Uterus (tissue), 4 donors: ENCODE data around the gene SRPRB. TPM values are rescaled to one million over a fixed set of nuclear protein-coding genes. Genes with fewer than 3 reads are reported as not detected.

ENCODE experiments used
- DNase-seq, 2 donors: peaks; one replicate each; pipeline ENCODE4 v3.0.0-alpha.2; 2019 to 2020
- H3K27ac ChIP-seq, 2 donors: fragments of 200-600 bp; sonication (generic); 1 replicate in 1 of 2; 2 replicates in 1 of 2; pipeline ENCODE4 v1.5.1; 2016 to 2018
- H3K27me3 ChIP-seq, 2 donors: fragments of 200-600 bp; sonication (generic); one replicate each; pipeline ENCODE4 v1.5.1; 2018 to 2019; ENCODE audit warnings: control low read depth in 1 of 2
- H3K36me3 ChIP-seq, 2 donors: fragments of 200-600 bp; sonication (generic); one replicate each; pipeline ENCODE4 v1.5.1; 2019; ENCODE audit warnings: control low read depth in 1 of 2
- H3K4me1 ChIP-seq, 2 donors: fragments of 200-600 bp; sonication (generic); one replicate each; pipeline ENCODE4 v1.5.1; 2018 to 2019; ENCODE audit warnings: control low read depth in 1 of 2
- H3K4me3 ChIP-seq, 2 donors: fragments of 200-600 bp; sonication (generic); 1 replicate in 1 of 2; 2 replicates in 1 of 2; pipeline ENCODE4 v1.5.1; 2018 to 2019; ENCODE audit warnings: mild to moderate bottlenecking in 1 of 2
- H3K9me3 ChIP-seq, 2 donors: fragments of 200-600 bp; sonication (generic); one replicate each; pipeline ENCODE4 v1.5.1; 2019; ENCODE audit warnings: control low read depth in 1 of 2
- CTCF ChIP-seq, 4 experiments: fragments of 200-600 bp in 2 of 4; fragments of 450-650 bp in 2 of 4; sonication (generic) in 2 of 4; IDR thresholded peaks; one replicate each; pipeline ENCODE4 v1.5.1; 2016 to 2019; ENCODE audit warnings: antibody characterized with exemption in 4 of 4, mild to moderate bottlenecking in 2 of 4, moderate library complexity in 1 of 4
- POLR2A ChIP-seq, 2 donors: fragments of 450-650 bp; IDR thresholded peaks; one replicate each; pipeline ENCODE4 v1.6.1; 2016; ENCODE audit warnings: antibody characterized with exemption in 2 of 2, mild to moderate bottlenecking in 1 of 2, moderate library complexity in 1 of 2
- intact Hi-C: fragments of 100-400 bp; cut with DNase I; formaldehyde crosslinking; loops from one replicate; pipeline ENCODE4 v1.15.1; 2023; ENCODE audit warnings: low total_unique reads
- total RNA-seq, 4 donors: library from RNA; depleted of rRNA in 3 of 4; stranded (reverse); fragments of >200 nt in 3 of 4; gene quantifications; one replicate each; pipeline versions ENCODE4 v1.1.0 to v1.2.4, GENCODE V29; 2014 to 2023
- donor health status: DM: yes; HTN: yes; CAD: no.

Gene SRPRB
- total RNA-seq, 4 donors from 2014 or later, result 12.0 to 66.2 (median 28.9) TPM

DNA sequence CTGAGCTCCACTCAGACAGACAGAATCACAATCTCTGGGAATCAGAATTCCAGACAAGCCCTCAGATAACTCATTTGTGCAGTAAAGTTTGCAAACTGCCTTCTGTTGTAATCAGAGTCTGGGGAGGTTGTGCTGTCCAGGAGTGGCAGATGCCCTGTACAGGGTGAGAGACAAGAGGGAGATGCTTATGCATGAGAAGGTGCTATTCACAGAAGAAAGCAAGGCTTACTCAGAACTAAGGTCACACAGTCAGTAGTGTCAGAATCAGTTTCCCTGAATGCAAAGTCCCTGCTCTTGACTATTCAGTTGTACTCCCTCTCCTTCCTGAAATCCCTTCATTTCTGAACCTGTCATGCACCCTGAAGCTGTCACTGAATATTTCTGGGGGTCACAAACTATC is 43.7 kb downstream of the SRPRB start:
- H3K27ac ChIP-seq, result no peak overlapping the region
- no peaks in the 10 kb centered on the region for H3K36me3 ChIP-seq
- TF ChIP-seq CTCF (IDR thresholded peaks at IDR 0.05), result no peak
- TF ChIP-seq POLR2A (IDR thresholded peaks at IDR 0.05), result no peak
- no peaks in the 10 kb centered on the region for H3K4me1 ChIP-seq
- H3K9me3 ChIP-seq, result no peaks in the 10 kb centered on the region
- DNase-seq, result no peak
- intact Hi-C loops, result no loop called here
- H3K27me3 ChIP-seq, result no peaks in the 10 kb centered on the region
- H3K4me3 ChIP-seq, result no peak overlapping the region

DNA sequence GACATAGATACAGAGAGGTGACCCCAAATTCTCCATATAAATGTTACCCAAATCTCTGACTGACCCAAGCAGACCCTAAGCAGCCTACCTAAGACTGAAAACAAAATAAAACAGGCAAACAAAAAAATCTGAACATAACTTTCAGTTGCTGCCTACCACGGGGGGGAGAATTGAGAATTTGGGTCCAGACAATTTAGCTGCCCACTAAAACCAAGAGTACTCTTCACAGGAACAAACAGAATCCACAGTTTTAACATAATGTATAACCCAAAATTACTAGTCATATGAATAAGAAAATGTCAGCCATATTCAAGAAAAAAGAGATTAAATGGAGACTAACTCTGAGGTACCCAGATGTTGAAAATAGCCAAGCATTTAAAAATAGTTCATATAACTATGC is 44.4 kb downstream of the SRPRB start:
- DNase-seq, result no peak
- H3K4me3 ChIP-seq, result no peak overlapping the region
- no peaks in the 10 kb centered on the region for H3K36me3 ChIP-seq
- H3K27me3 ChIP-seq, result no peaks in the 10 kb centered on the region
- no peak overlapping the region for H3K27ac ChIP-seq
- intact Hi-C loops, result no loop called here
- no peaks in the 10 kb centered on the region for H3K9me3 ChIP-seq
- TF ChIP-seq POLR2A (IDR thresholded peaks at IDR 0.05), result no peak
- TF ChIP-seq CTCF (IDR thresholded peaks at IDR 0.05), result no peak
- no peaks in the 10 kb centered on the region for H3K4me1 ChIP-seq

DNA sequence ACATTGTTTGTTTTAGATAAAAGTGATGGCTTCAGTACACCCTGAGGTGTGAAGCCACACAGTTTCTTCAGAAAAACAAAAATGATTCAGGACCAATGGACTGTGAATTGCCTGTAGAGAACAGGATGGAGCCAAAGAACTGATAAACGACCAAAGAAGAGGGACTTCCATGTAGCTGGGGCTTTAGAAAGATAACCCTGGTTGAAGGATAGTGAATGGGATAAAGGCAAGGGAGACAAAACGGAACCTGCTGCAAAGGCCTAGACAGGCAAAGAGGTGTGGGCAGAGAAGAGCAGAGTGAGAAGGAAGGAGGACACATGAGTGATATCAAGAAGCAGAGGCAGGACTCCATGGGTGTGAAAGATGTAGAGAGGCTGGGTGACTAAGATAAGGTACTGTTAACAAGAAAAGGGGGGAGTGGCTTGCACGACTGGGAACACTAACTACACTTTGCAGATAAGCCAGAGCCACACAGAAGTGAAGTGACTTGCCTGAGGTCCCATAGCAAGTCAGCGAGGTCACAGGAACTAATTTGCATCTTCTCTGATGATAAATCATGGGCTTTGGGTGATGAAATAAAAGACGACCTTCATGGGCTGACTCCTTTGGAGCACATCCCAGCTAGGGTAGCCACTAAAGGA is 45.8 kb downstream of the SRPRB start:
- Histone ChIP-seq H3K4me3 (no peak overlapping the region), H3K27ac (no peak overlapping the region), H3K9me3 (no peaks in the 10 kb centered on the region), H3K36me3 (no peaks in the 10 kb centered on the region), H3K27me3 (no peaks in the 10 kb centered on the region), H3K4me1 (no peaks in the 10 kb centered on the region)
- intact Hi-C loops, result no loop called here
- no peak for TF ChIP-seq CTCF (IDR thresholded peaks at IDR 0.05)
- no peak for TF ChIP-seq POLR2A (IDR thresholded peaks at IDR 0.05)
- DNase-seq, result no peak

GRCh38 chr3:133851931-133852330 is 46.3 kb downstream of the SRPRB start:
- DNase-seq, result no peak
- no peak overlapping the region for H3K4me3 ChIP-seq
- H3K27me3 ChIP-seq, result no peaks in the 10 kb centered on the region
- H3K36me3 ChIP-seq, result no peaks in the 10 kb centered on the region
- no peaks in the 10 kb centered on the region for H3K9me3 ChIP-seq
- TF ChIP-seq CTCF (IDR thresholded peaks at IDR 0.05) (no peak), POLR2A (IDR thresholded peaks at IDR 0.05) (no peak)
- intact Hi-C loops, result no loop called here
- H3K4me1 ChIP-seq, result no peaks in the 10 kb centered on the region
- no peak overlapping the region for H3K27ac ChIP-seq

GRCh38 chr3:133853063-133853924 is 47.7 kb downstream of the SRPRB start:
- no peaks in the 10 kb centered on the region for H3K27me3 ChIP-seq
- H3K4me3 ChIP-seq, result no peak overlapping the region
- no peaks in the 10 kb centered on the region for H3K36me3 ChIP-seq
- no peak overlapping the region for H3K27ac ChIP-seq
- intact Hi-C loops, result no loop called here
- no peaks in the 10 kb centered on the region for H3K9me3 ChIP-seq
- H3K4me1 ChIP-seq, result no peaks in the 10 kb centered on the region
- TF ChIP-seq POLR2A (IDR thresholded peaks at IDR 0.05) (no peak), CTCF (IDR thresholded peaks at IDR 0.05) (no peak)
- no peak for DNase-seq
